ENCODE measurements around the gene VTI1A. TPM values are rescaled to one million over a fixed set of nuclear protein-coding genes. Genes with fewer than 3 reads are reported as not detected.

The VTI1A gene
- total RNA-seq, 4 donors from 2014 or later = 49.3 to 84.5 (median 61.2) TPM

GRCh38 chr10:112794201-112794600 lies 347.2 kb downstream of the VTI1A start:
- Histone ChIP-seq H3K36me3 (no peaks in the 10 kb centered on the region), H3K4me1 (no peaks in the 10 kb centered on the region), H3K27ac (no peak overlapping the region), H3K4me3 (replicated peaks in 1 of 3) (no peak overlapping the region), H3K9me3 (no peaks in the 10 kb centered on the region), H3K27me3 (no peaks in the 10 kb centered on the region)
- intact Hi-C loops (cut with DNase I) = no loop called here
- 97 to 98% methylated on average over 4 of the region's 4 CpGs for WGBS, 2 donors
- no peak for TF ChIP-seq CTCF (IDR thresholded peaks at IDR 0.05)
- TF ChIP-seq POLR2A (IDR thresholded peaks at IDR 0.05) = no peak
- DNase-seq = no peak

- DNase-seq = no peak
- Histone ChIP-seq H3K27me3 (no peaks in the 10 kb centered on the region), H3K27ac (no peak overlapping the region), H3K4me3 (replicated peaks in 1 of 3) (no peak overlapping the region), H3K9me3 (no peaks in the 10 kb centered on the region), H3K4me1 (no peaks in the 10 kb centered on the region), H3K36me3 (no peaks in the 10 kb centered on the region)
- 92 to 94% methylated on average over 2 of the region's 2 CpGs for WGBS, 2 donors
- TF ChIP-seq POLR2A (IDR thresholded peaks at IDR 0.05) (no peak), CTCF (IDR thresholded peaks at IDR 0.05) (no peak)
- intact Hi-C loops (cut with DNase I) = no loop called here
Measured at GRCh38 chr10:112795067-112795466, 348.1 kb downstream of the VTI1A start.

- DNase-seq = no peak
- 90% methylated on average over 8 of the region's 8 CpGs for WGBS, 2 donors
- Histone ChIP-seq H3K36me3 (no peaks in the 10 kb centered on the region), H3K9me3 (no peaks in the 10 kb centered on the region), H3K4me3 (replicated peaks in 1 of 3) (no peak overlapping the region), H3K27ac (no peak overlapping the region), H3K27me3 (no peaks in the 10 kb centered on the region), H3K4me1 (no peaks in the 10 kb centered on the region)
- TF ChIP-seq CTCF (IDR thresholded peaks at IDR 0.05) (no peak), POLR2A (IDR thresholded peaks at IDR 0.05) (no peak)
- intact Hi-C loops (cut with DNase I) = no loop called here
Measured at GRCh38 chr10:112797197-112797596, 350.2 kb downstream of the VTI1A start.

- WGBS, 2 donors = 85 to 88% methylated on average over 9 of the region's 9 CpGs
- no peak for DNase-seq
- TF ChIP-seq CTCF (IDR thresholded peaks at IDR 0.05) = no peak
- Histone ChIP-seq H3K36me3 (no peaks in the 10 kb centered on the region), H3K4me3 (replicated peaks in 1 of 3) (no peak overlapping the region), H3K9me3 (no peaks in the 10 kb centered on the region), H3K27me3 (no peaks in the 10 kb centered on the region), H3K27ac (no peak overlapping the region), H3K4me1 (no peaks in the 10 kb centered on the region)
- intact Hi-C loops (cut with DNase I) = no loop called here
Measured at GRCh38 chr10:112797855-112798254, 350.8 kb downstream of the VTI1A start.

GRCh38 chr10:112799038-112799437 lies 352.0 kb downstream of the VTI1A start:
- Histone ChIP-seq H3K9me3 (no peaks in the 10 kb centered on the region), H3K27ac (no peak overlapping the region), H3K4me3 (replicated peaks in 1 of 3) (no peak overlapping the region), H3K27me3 (no peaks in the 10 kb centered on the region), H3K36me3 (no peaks in the 10 kb centered on the region), H3K4me1 (no peaks in the 10 kb centered on the region)
- TF ChIP-seq POLR2A (IDR thresholded peaks at IDR 0.05) (no peak), CTCF (IDR thresholded peaks at IDR 0.05) (no peak)
- WGBS, 2 donors = 97 to 100% methylated on average over 3 to 5 of the region's 5 CpGs
- intact Hi-C loops (cut with DNase I) = no loop called here
- DNase-seq = no peak

Data from thyroid gland (tissue), 4 donors.